SKM-1 treated with dmso at 0.1 percent for 144 hours (cell line): ENCODE data around the gene DDX4.

Source experiments
- DNase-seq: peaks from one replicate; lab custom pipeline; 2025; ENCODE audit not compliant: unreplicated experiment; lab: John Stamatoyannopoulos, UW

The DDX4 gene

GRCh38 chr5:55864606-55865541, 127.0 kb downstream of the DDX4 start:
- peak; percentile 84 for DNase-seq

GRCh38 chr5:55865831-55866230, 128.0 kb downstream of the DDX4 start:
- DNase-seq: no peak

GRCh38 chr5:55866485-55866884, 128.6 kb downstream of the DDX4 start:
- no peak for DNase-seq
